ENCODE results near the gene DIAPH2.
"Not testable (repeated sequence)": the region's sequence is repeated elsewhere in the genome, so short reads cannot be mapped to it uniquely, and the experiment has no call there.

DIAPH2 gene

DNA sequence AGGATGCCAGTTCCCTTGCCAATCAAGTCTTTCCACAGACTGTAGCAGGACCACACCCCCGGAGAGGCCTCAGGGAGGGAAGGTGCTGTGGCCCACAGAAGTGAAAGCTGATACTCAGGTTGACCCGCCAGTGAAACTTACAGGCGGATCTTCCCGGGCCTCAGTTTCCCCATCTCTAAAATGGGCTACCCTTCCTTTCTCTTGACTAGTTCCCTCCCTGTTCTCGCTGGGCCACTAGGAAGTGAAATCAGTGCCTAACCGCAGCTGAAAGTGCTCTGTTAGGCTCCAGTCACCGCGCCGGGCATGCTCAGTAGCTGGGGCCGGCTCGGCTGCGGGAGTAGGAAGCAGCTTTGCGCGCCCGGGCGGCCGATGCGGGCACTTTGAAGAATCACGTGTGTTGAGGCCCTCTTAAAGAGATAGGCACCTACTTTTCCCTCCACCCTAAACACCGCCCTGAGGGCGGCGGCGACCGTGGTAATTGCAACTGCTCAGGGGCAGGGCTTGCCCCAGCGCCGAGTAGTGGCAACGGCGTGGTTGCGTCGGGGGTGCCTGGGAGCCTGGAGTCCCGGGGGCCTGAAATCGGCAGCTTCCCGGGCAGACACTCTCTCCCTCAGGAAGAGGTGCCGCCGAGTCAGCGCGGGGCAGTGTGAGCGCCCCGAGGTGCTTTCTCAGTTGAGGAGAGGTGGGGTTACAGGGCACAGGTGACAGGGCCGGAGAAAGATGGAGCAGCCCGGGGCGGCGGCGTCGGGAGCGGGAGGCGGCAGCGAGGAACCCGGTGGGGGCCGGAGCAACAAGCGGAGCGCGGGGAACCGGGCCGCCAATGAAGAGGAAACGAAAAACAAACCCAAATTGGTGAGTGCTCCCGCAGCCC, at the start of gene DIAPH2:
DIAPH2 (plus strand) TSS at position 504 of the 871 bp plus-strand sequence.
- DNase-seq: peak; percentile 62 to 78

DNA sequence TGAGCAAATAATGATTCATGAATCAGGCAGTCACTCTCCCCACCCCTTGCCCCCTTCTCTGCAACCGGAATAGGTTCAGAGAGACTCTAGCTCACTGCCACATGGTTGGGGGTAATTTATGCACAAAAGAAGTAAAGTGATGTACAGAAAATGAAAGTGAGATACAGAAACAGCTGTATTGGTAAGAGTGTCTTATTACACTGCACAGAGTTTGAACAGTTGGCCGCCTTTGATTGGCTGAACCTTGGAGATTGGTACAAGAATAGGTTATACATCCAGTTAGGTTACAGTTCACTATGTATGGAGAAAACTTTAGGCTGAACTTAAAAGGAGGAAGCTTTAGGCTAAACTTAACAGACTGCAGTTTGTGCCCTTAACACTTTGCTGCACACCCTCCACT, 34.6 kb upstream of the DIAPH2 start:
- DNase-seq: no peak

DNA sequence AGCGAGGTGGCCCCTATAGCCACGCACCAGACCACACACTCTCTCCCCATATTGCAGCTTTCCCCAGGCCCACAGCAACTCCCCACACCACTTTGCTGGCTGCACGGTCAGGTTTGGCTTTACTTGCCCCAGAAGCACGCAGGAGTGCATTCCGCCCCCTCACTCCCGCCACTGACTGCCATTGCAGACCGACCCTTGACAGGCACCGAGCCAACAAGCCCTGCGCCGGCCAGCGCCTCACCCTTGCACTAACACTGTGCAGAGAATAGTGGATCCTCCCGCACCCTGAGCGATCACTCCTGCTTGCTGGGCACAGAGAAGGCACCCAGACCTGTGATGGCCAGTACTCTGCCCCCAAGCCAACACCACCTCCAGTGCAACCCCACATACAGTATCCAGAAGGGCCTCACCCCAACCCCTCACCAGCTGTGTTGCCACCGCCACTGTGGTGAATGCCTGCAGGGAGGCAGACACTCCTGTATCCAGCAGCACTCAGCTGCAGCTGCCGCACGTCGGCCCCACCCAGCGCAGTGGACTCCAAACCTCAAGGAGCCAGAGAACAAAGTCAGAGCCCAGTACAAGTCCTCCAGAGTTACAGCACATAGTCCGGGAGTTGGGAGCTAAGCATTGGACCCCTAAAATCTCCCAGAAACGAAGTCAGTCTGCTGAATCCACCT, 28.6 kb upstream of the DIAPH2 start:
- no peak for DNase-seq

DNA sequence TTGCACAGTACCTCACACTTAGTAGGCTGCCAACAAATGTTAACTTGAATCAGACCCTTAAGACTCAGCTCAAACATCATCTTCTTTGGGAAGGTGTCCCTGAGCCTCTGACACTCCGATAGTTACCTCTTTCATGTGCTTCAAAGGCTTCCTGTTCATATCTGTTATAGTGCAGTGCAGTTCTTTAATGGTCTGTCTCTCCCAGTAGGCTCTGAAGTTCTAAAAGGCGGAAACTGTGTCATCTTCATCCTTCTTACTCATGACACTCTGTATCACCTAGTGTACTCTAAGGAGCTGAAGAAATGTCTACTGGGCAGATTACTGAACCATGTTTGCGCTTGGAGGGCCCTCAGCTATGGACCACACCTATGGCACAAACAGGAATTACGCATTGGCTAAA, 2.1 kb upstream of the DIAPH2 start:
- no peak for DNase-seq

DNA sequence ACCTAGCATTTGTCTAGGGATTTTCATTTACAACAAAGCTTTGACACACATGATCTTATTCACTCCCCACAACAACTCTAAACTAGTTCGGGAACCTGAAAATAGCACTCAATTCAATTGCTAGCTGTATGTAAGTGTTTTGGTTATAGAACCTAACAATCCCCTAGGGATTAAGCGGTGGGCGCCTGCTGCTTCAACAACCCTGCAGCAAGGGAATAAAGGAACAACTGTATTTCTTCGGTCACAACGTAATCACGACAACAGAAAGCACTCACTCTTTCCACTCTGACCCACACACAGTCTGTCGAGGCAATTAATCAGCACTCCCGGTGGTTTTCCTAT, 674 bp upstream of the DIAPH2 start:
- DNase-seq: no peak

DNA sequence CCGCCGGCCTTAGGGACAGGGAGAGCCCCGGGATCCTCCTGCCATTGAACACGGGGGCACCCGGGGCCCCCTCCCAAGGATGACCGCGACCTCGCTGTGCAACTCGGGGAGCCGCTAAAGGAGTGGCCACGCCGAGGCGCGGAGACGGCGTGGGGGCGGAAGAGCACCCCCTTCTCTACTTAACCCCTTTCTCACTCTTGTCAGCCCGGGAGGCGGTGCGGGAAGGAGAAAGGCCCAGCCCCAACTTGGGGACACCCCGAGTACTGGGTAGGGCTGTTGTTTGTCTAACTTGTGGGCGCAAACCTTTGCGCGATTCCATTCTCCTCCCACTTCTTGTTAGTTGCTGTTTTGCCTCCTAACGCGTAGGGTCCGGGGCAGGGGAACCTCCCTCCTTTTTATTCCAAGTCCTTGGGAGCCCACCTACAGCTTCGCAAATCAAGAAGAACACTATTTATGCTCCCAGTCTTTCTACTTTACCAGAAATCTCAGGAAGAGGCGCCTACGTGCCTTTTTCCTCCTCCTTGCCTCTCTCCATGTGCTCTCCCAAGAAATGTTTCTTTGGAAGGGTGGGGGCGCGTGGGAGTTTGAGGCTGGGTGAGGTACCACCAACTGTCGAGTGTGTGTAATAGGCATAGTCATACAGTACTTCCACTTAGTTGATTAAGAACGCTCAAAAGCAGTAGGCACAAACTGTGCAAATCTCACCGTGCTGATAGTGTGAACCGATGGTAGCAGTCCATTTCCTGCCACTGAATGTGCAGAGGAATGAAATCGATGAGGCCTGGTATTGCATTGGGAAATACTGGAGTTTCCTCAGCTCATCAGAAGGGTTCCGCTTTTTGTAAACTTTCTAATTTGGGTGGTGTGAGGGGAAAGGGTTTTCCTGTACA, 813 bp downstream of the DIAPH2 start:
- DNase-seq: peak; percentile 68

DNA sequence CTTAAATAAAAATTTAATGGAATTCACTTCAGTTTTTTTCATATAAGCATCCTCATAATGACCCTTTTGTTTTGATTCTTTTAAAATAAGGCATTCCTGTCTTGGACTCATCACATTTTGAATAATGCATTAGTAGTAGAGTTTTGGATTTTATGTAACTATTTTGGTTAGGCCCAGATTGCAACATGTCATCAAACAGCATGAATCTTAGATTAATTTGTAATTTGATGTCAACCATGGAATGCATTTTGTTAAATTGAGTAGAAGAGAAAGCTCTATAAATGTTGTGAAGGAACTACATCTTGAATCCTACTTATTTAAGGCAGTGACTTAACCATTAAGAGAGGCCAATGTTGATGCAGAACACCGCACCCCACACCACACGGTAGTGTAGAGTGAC, 3.1 kb downstream of the DIAPH2 start:
- DNase-seq: no peak

DNA sequence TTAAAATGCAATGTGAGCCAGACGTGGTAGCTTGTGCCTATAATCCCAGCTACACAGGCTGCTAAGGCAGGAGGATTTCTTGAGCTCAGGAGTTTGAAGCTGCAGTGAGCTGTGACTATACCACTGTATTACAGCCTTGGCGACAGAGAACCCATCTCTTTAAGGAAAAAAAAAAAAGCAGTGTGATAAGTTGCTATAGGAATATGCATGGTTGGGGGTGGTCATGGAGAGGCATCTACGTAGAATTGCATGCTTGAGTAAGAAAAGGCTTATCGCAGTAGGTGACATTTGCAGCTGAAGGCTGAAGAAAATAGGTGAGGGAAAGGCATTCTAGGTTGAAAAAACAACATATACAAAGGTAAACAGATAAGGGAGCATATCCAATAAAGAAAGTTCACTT, 4.1 kb downstream of the DIAPH2 start:
- no peak for DNase-seq

DNA sequence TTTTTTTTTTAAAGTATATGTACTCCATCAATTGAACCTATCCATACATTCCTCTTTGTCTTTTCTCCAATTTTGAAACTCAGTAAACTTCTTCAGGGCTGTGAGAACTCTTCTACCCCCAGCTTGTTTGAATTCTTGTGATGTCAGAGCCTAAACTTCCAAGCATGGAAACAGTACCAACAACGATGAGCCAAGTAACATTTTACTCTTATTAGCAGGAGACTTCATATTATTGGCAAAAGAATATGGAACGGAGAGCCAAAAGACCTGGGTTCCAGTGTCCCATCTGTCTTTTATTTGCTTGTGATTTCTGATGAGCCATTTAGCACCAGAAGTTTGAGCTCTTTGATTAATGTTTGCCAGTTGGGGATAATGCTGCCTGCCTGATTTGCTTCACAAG, 5.3 kb downstream of the DIAPH2 start:
- no peak for DNase-seq

DNA sequence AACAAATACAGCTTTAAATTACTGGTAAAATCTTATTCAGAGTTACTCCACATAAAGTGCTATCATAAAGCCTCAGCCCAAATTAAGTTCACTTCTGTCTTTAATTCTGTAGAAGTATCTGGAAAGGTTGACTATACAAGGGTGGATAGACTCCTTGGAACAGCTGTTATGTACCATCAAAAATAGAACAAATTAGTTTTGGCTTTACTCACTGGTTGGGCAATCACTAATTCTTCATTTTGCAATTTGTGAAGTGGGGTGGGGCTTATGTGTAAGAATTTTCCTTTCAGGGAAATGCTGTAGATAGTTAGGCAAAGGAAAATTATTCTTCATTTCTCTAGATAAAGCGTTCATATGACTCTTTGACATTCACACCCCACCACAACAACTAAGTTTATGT, 7.8 kb downstream of the DIAPH2 start:
- DNase-seq: no peak

DNA sequence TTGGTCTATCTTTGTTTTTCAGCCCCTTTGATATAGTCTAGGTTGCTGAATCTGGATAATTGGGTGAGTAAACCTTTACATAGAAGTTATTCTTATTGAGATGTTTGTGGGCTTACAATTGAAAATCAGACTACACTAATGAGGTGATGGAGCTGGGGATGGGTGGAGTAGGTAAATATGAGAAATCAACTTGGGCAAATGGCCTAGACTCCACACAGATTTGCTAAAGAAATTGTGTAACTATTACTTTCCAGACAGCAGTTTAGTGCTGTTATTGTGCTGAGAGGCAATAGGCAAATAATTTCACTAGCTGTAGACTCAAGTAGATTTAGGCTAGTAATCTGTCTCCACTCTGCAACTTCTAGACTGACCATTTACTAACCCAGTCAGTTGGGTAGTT, 8.2 kb downstream of the DIAPH2 start:
- DNase-seq: no peak

DNA sequence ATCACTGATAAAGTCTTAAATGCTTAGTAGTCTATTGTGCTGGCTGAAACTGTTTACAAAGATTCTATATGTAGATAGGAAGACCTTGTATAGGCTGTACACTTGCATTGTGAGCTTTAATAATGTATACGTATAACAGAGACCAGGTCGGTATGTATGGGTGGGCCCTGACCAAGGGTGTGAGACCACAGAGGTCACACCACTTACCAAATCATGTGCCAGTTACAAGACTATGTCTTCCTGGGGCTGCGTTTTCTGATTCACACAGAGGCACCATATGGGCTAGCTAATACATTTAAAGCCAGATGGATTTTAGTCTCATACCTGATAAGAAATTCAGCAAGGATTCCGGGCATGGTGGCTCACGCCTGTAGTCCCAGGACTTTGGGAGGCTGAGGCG, 8.8 kb downstream of the DIAPH2 start:
- DNase-seq: no peak

DNA sequence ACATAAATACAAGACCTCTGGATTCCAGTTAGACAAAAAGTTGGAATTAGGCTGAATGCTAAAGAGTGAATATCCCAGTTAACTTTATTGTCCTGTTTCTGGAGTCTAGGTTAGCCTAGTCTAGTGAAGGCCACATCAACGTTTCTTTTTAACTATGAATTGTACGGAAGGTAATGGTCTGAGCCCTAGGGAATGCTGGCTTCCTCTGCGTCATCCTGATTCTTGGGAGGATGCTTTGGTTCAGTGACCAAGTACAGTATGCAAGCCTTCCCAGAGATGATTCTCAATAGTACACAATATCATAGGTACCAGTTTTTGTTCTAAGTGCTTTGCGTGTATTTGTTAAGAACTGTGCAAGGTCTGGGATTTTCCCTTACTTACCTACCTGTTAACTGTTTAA, 11.8 kb downstream of the DIAPH2 start:
- DNase-seq: no peak

DNA sequence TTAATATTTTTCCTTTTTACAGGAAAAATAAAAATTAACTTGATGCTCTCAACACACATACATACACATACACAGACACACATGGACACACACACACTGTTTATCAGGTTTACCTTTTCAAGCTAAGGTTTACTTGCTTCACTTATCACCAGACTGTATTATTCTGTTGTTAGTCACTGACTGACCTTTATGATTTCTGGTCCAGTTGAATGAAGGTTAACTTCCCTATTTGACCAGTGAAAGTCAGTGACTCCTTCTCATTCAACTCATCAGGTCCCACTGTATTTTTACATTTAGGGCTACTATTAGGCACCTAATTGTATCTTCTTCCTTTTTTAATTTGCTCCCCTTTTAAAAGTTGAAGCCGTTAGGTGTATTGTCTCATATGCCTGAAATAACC, 16.0 kb downstream of the DIAPH2 start:
- DNase-seq: no peak

DNA sequence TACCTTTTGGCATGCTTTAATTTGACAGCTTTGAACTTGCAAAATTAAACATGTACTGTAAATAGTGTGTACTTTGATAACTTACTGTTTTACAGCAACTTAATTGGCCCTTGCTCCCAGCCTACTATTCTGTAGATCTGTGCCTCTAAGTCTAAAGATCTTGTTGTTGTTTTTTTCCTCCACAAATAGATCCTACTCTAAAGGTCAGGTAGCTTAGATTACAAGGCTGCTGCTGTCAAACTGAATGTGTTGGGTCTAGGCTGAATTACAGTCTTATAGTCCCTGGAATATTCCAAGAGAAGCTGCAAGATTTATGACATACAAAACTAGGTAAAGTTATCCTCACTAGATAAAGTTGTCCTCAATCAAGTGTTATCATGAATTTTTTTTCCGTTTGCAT, 18.7 kb downstream of the DIAPH2 start:
- DNase-seq: no peak

DNA sequence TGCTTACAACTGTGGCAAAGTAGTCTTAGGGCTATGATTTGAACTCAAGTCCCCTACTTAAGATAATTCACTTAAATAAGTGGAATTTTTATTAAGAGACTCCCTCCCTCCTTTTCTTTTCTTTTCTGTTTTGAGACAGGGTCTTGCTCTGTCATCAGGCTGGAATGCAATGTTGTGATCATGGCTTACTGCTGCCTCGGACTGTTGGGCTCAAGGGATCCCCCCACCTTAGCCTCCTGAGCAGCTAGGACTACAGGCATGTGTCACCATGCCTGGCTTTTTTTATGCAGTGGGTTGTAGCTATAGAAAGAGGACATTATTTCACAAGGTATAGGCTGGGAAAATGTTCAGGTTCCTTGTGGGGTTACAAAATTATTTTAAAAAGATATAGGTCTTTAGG, 19.2 kb downstream of the DIAPH2 start:
- DNase-seq: no peak

DNA sequence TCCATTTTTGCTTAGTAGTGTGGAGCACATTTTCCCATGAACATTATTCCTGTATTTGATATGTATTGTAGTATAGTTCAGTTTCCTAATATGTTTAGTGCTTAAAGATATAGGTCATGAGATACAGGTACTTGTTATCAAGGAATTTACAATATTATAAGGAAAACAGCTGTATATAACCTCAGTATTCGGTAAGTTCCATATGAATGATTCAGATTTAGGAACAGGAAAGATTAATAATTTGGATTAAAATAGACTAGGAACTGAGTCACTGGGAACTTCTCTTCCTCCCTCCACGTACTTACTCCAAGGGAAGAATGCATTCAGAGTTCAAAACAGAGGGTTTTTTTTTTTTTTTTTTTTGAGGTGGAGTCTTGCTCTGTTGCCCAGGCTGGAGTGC, 20.0 kb downstream of the DIAPH2 start:
- DNase-seq: no peak

DNA sequence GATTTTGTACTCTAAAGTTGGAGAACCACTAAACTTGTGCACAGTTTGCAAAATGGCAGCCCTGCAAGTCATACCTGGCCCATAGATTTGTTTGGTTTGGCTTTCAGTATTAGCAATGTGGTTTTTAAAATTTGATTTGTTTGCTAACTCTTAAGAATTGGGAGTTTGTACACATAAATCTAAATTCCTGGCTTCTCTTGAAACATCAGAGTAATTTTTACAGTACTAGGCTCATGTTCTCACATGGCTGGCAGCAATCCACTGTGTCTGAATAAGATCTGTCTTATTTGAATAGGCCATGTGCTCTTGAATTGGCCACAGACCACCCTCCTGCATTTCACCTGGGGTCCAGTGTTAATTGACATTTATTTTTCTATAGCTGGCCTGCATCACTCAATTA, 21.3 kb downstream of the DIAPH2 start:
- no peak for DNase-seq

DNA sequence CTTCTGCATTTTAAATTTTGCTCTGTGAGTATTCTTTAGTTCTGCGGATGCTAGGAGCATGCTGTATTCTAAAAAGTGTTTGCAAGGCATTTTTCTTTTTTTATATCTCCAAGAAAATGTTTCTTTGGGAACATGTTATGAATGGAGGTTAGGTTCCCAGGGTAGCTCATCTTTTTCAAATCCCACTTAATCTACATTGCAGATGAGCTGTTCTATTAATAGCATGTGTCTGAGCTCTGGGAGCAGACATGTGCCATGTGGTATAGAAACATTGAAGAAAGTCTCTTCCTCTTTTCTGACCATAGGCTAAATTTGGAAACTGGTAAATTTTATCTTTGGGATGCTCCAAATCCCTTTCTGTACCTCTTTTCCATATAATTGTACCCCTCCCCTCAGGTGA, 23.2 kb downstream of the DIAPH2 start:
- no peak for DNase-seq

DNA sequence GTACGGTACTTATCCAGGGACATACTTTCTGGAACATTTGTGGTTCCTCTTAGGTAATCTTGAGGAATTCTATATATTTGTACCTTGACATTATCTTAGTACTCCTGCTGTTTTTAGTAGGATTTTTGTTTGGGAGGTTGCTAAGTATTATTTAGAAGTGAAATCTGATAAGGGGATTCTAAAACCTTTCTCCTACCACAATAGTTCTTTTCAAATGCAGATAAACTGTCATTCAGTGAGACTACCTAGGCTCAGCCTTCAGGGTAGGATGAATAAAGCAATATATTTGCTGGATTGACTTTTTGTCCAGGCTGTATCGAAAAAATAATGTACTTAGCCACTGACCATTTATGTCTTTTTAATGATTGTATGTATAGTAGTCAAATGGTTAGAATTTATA, 25.4 kb downstream of the DIAPH2 start:
- no peak for DNase-seq

DNA sequence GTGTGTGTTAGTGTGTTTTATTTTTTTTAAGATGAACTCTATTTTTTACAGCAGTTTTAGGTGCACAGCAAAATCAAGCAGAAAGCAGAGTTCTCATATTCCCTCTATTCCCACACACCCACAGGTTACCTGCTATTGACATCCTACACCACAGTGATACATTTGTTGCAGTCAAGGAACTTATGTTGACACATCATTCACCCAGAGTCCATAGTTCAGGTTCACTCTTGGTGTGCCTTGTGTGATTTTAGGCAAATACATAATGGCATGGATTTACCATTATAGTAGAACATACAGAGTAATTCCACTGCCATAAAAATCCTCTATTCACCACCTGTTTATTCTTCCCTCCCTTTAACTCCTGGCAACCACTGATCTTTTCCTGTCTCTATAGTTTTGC, 28.7 kb downstream of the DIAPH2 start:
- DNase-seq: no peak

DNA sequence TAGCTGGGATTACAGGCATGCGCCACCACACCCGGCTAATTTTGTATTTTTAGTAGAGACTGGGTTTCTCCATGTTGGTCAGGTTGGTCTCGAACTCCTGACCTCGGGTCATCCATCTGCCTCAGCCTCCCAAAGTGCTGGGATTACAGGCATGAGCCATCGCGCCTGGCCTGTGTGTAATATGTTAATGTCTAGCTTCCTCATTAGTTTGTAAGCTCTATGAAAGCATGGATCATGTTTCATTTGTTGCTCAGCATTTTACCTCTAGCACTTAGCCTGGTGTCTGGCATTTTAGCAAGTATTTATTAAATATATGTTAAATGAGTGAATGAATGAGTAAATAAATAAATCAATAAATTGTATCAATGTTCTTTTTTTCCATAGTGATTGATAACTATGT, 29.8 kb downstream of the DIAPH2 start:
- DNase-seq: not testable (repeated sequence)

DNA sequence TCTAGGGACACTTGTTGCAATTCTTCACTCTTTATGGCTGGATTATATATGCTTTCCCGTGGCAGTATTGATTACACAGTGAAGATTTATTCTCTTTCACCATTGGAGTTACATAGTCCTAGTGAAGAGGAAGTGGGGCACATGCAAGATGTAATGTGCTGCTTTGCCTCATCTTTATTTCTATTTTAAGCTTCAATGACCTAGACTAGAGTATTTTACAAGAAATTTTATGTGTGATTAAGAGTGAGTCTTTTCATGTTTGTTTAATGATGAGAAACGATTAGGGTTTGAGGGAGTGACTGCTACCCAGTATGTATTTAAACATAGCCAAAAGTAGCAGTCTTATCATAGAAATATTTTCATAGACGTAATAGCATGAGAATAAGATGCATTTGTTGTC, 30.8 kb downstream of the DIAPH2 start:
- no peak for DNase-seq
